Activated CD4-positive, alpha-beta T cell treated with anti-CD3 and anti-CD28 coated beads, Interleukin-2, amount 50 U/mL, for 48 hours (primary cell): ENCODE results near the gene KRTAP5-5.
"Not testable (repeated sequence)": the region's sequence is repeated elsewhere in the genome, so short reads cannot be mapped to it uniquely, and the experiment has no call there.

Experiments used
- DNase-seq, 2 experiments: peaks; one replicate each; pipeline ENCODE4 v3.0.0-alpha.2; 2020

Gene KRTAP5-5

GRCh38 chr11:1660111-1660867 is 30.7 kb downstream of the KRTAP5-5 start:
- no peak for DNase-seq

- not testable (repeated sequence) for DNase-seq
Measured at GRCh38 chr11:1661454-1662269, 32.1 kb downstream of the KRTAP5-5 start.

- DNase-seq = not testable (repeated sequence)
Measured at GRCh38 chr11:1662699-1663283, 33.2 kb downstream of the KRTAP5-5 start.

DNA sequence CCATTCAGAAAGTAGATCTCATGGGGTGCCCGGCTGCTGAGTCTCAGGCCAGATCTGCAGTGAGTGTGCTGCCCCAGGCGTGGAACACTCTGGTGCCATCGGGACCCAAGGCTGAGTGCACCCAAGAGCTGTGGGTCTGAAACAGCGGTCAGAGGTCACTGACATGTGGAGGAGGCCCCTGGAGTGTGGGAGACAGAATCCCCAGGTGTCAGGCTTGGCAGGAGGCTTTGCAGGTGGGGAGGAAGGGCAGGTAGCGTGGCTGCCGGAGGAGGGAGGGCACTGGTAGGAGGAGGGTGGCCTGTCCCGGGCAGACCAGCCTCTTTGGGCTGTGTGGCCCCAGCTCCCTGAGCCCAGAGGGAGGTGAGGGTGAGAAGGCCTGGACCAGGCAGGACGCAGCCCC is 35.7 kb downstream of the KRTAP5-5 start:
- DNase-seq = no peak

DNA sequence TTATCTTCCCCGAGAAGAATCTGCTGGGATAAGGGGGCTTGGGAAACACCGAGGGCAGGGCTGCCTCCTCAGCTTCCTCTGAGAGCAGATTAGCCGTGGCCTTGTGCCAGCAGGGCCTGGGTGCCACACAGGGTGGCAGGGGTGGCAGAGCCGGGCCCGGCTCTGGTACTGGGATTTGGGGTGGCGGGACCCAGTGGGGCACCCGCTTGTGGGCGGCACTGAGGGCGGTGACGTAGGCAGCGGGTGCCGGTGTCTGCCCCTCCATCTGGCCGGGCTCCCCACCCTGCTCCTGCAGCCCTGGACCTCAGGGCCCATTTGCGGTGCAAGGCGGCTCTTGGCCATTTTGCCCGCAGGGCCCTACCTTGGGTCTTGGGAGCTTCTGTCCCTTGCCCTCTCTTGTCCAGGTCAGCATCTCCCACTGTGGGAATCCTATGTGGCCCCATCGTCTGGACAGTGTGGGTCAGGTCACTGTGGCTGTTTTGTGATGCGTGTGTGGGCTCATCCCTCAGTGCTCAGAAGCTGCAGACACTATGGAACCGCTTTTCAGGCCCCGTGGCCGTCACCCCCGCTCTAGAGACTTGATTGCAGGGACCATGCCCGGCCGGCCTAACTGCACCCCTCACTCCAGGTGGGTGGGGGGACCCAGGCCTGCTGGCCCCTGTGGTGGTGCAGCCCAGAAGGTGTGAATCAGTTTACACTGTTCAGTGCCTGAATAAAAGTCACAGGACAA is 37.7 kb downstream of the KRTAP5-5 start:
- DNase-seq = no peak

DNA sequence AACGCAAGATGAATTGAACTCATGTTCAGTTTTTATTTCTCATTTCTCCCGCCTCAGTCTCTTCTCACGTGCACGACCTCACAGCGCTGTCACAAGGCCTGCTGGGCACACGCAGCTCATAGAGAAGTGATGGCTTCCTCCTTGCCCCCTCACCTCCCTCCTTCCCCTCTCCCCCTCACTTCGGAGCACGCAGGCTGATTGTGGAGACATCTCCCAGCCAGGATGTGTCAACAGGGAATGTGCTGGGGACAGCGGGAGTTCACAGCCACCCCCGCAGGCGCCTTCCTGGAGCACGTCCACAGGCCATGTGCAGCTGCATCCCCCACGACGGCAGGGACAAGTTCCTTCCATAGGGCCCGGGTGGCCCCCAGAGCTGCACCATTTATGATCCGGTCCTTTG is 38.3 kb downstream of the KRTAP5-5 start:
- no peak for DNase-seq

DNA sequence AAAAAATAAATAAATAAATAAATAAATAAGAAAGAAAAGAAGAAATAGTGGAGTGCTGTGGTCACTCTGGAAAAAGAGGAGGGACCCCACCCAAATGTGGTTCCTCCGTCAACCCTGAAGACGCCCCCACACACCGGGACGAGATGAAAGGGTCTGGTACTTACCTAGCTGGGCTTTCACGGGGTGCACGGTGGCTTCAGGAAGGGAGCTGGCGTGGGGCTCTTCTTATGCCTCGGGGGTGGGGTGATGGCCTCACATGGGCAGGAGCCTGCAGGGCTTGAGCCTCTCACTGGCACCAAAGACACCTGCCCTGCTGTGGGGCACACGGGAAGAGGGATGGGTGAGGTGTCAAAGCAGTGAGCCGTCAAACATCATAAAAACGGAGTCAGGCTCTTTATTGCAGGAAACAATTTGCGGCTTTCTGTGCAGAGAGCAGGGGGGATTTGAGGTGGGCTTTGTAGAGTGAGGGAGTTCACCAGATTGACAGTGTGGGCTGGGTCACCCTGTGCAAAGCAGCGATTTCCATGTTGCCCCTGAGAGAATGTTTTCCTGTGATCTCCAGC is 39.4 kb downstream of the KRTAP5-5 start:
- DNase-seq = no peak

GRCh38 chr11:1669546-1670218 is 40.1 kb downstream of the KRTAP5-5 start:
- DNase-seq = no peak

DNA sequence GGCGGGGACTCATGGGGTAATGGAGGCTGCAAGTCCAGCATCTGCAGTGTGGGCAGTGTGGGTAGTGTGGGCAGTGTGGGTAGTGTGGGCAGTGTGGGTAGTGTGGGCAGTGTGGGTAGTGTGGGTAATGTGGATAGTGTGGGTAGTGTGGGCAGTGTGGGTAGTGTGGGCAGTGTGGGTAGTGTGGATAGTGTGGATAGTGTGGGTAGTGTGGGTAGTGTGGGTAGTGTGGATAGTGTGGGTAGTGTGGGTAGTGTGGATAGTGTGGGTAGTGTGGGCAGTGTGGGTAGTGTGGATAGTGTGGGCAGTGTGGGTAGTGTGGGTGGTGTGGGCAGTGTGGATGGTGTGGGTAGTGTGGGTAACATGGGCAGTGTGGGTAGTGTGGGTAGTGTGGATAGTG is 40.9 kb downstream of the KRTAP5-5 start:
- not testable (repeated sequence) for DNase-seq

DNA sequence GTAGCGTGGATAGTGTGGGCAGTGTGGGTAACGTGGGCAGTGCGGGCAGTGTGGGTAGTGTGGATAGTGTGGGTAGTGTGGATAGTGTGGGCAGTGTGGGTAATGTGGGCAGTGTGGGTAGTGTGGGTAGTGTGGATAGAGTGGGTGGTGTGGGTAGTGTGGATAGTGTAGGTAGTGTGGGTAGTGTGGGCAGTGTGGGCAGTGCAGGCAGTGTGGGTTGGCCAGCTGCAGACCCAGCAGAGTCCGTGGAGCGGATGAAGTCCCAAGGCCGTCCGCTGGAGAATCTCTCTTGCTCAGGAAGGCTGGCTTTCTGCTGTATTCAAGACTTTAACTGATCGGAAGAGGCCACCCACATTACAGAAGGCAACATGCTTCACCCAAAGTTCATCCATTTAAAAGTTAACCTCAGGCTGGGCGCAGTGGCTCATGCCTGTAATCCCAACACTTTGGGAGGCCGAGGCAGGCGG is 41.4 kb downstream of the KRTAP5-5 start:
- no peak for DNase-seq

DNA sequence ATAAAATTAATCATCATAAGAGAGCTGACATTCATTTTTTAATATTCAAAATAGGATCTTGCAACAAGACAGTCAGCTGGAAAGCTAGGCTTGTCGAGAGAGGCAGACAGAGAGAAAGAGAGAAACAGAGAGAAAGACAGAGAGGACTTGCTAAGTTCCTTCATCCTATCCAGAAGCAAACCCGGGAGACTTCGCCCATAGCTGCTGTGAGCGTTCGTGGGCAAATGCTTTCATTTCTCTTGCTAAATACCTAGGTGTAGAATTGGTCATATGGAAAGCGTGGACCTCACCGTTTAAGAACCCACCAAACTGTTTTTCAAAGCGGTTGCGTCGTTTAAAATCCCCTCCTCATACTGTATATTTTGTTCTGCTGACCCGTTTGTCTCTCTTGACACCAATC is 42.1 kb downstream of the KRTAP5-5 start:
- no peak for DNase-seq

DNA sequence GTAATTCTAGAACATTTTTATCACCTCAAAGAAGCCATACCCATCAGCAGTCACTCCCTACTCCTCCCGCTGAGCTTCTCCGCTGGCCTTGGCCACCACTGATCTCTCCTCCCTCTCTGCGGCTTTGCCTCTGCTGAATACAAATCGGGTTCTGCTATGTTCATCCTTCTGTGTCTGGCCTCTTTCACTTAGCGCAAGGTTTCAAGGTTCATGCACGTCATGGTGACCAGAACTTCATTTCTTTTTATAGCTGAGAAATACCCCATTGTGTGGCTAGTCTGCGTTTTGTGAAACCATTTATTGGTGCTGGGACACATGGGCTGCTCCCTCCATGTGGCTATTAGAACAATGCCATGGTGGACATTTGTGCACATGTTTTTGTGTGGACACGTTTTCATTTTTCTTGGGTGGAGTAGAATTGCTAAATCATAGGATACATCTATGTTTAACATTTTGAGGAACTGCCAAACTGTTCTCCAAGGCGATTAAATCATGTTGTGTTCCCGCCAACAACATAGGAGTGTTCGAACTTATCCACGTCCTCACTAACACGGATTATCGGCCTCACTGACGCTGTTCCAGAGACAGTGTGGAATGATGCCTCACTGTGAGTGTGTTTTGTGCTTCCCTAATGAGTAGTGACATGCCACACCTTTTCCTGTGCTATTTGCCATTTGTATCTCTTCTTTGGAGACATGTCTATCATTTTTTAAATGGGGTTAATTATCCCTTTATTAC is 43.2 kb downstream of the KRTAP5-5 start:
- DNase-seq = no peak

DNA sequence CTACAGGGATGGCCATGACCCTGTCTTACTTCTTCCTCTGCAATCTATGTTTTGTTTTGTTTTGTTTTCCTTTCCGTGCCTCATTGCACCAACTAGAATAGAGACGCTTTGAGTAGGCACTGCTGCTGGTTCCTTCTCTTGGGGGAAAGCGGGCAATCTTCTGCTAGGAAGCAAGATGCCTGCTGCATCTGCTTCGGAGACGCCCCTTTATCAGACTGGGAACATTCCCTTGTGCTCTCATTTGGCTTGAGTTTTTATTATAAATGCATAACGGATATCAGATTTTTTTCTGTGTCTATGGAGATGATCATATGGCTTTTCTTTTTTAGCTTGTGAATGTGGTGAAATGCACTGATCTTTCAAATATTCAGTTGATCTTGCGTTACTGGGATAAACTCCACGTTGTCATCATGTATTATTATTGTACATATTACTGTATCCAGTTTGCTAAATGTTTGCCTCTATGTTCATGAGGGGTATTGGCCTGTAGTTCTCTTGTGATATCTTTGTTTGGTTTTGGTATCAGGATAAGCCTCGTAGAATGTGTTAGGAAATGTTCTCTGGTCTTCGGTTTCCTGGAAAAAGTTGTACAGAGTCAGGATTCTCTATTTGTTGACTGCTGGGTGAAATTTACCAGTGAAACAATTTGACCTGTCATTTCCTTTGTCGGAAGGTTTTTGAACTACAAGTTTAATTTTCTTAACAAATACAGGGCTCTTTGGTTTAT is 44.0 kb downstream of the KRTAP5-5 start:
- DNase-seq = no peak

DNA sequence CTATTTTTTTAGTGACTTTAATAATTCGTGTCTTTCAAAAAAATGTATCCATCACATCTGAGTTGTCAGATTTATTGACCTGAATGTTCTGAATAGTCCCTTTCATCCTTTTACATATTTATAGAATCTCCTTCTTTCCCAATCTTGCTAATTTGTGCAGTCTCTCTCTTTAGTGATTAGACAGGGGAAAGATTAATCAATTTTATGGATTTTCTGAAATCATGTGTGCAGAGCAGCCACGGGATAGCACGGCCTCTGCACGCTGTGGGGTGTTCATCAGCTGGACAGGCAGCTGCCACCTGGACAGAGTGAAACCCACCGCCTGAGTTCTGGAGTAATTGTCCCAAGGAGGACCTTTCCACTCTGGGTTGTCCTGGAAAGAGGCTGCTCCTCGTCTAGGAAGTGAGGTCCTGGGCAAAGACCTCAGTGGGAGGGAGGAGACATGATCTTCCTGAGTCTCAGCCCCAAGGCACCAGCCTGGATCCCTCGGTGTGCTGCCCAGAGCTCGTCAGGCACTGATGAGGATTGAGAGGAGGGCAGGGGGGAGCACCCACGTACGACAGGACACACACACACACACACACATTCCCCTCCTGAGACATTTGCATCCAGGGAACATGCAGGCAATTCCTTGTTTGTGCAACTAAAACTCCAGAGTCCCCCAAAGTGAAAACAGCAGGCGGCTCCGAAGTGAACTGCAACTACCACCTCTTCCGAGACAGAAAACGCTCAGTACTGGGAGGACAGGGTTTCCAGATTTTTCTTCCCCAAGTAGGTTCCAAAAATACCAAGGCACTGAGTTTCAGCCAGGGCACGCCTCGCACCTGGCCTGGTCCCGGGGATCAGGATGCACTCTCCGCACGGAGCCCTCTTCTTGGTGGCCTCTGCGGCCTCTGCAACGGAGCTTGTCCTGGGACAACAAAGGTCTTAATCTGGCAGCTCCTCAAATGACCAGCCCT is 44.9 kb downstream of the KRTAP5-5 start:
- no peak for DNase-seq

DNA sequence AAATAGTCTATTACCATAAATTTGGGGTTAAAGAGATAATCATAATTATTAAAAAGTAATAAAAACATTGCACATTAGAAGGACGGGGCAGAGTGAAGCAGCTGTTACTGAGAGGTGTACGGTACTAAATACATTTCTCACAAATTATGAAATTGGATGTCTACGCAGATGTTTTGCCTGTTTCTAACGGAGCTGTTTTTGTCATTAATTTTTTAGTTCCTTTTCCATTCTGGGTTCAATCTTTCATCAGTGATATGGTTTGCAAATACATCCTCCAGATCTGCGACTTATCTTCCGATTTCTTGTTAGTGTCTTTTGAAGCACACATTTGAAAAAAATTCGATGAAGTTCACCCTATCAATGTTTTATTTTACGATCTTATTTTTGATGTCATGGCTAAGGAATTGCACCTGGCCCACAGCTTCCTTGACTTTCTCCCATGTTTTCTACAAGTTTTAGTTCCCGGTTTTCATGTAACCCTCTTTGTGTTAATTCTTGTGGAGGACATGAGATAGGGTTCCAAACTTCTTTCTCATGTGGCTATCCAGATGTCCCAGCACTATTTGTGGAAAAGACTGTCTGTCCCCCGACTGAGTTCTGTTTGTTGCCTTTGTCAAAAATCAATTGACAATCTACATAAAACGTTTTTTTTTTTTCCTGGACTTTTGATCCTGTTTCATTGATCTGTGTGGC is 46.1 kb downstream of the KRTAP5-5 start:
- no peak for DNase-seq

DNA sequence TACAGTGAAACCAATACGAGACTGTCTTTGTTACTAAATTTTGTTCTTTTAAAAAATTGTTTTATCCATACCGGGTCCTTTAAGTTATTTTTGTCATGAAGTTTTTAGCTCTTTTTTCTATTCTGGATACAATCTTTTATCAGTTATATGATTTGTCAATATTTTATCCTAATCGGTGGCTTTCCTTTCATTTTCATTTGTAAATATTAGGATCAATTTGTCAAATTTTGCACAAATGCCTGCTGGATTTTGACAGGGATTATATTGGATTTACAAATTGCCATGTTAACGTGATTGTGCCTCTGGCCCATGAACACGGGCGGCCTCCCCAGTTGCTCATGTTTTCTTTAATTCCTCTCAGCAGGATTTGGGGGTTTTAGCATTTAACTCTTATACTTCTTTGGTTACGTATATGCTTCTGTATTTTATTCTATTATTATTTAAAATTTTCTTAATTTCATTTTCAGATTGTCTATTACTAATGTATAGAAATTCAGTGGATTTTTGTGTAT is 46.7 kb downstream of the KRTAP5-5 start:
- no peak for DNase-seq

DNA sequence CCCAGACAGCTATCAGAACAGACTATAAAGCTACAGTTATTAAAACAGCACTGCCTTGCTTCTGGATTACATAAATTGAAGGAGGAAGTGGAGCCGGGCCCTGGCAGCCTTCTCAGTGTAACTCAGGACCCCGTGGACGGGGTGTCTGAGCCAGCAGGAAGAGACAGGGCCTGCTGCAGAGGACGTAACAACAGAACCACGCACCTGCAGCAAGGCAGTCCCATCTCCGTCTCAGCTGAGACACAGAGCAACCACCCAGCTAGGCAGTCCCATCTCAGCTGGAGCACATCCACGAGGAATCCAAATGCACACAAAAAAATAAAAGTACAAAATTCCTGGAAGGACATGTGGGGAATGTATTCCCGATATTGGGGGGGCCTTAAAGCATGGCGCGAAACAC is 50.3 kb downstream of the KRTAP5-5 start:
- DNase-seq = no peak
